Heart left ventricle (tissue), 13 donors: ENCODE results near the gene MEF2D.

Experiments used
- CTCF ChIP-seq, 12 donors: fragments of 200-600 bp; sonication (generic) in 4 of 12; IDR thresholded peaks; one replicate each; pipeline versions ENCODE4 v1.5.0 to v1.8.0; 2018 to 2022; ENCODE audit warnings: antibody characterized with exemption in 12 of 12, mild to moderate bottlenecking in 5 of 12
- POLR2A ChIP-seq, 2 donors: fragments of 450-650 bp; IDR thresholded peaks; one replicate each; pipeline ENCODE4 v1.6.1; 2017; ENCODE audit warnings: antibody characterized with exemption in 2 of 2, mild to moderate bottlenecking in 2 of 2, moderate library complexity in 2 of 2
- donor health status: ischemic (EF 13 %, LVEDD 7.1; RV severe dilation, severe dysfunction).
- donor health status: DM: no; HTN: yes; CAD: no.
- donor health status: DM: no; HTN: no; CAD: no.
- donor health status: ischemic (EF 25% LVEDD 6.9; RV normal size, moderate dysfunction).
- donor health status: ischemic (EF 25% LVEDD 5.7; RV mildly dilated, moderate dysfunction).
- donor health status: ischemic (EF 35%, LVEDD 5.7; RV mildly dilated, moderate dysfunction).
- donor health status: nonischemic (EF 11% LVEDD 7.7; RV severe dilation, severe dysfunction).
- donor health status: DM: yes; HTN: yes; CAD: no.
- donor health status: PGD.
- donor health status: ischemic (EF 29% LVEDD 5.4; RV normal size, mild dysfunction).
- donor health status: nonischemic (EF 23%, LVEDD 6.1; RV moderate dilation, normal function).

- TF ChIP-seq POLR2A (IDR thresholded peaks at IDR 0.05) (no peak), CTCF (IDR thresholded peaks at IDR 0.05) (no peak)
Observed at GRCh38 chr1:156481527-156481926, 19.0 kb downstream of the MEF2D start.
